Testis (tissue), 3 donors: ENCODE measurements around the gene MAML3. TPM values are rescaled to one million over a fixed set of nuclear protein-coding genes. Genes with fewer than 3 reads are reported as not detected.

Experiments
- DNase-seq: peaks from one replicate; pipeline ENCODE4 v3.0.0-alpha.2; 2019
- H3K27ac ChIP-seq, 2 donors: fragments of 200-600 bp; sonication (generic); one replicate each; pipeline ENCODE4 v1.5.1; 2019
- H3K27me3 ChIP-seq: fragments of 200-600 bp; sonication (generic); one replicate; pipeline ENCODE4 v1.5.1; 2019
- H3K36me3 ChIP-seq: fragments of 200-600 bp; sonication (generic); one replicate; pipeline ENCODE4 v1.5.1; 2017; ENCODE audit warnings: low read depth; ENCODE audit errors: missing control alignments
- H3K4me1 ChIP-seq: fragments of 200-600 bp; sonication (generic); one replicate; pipeline ENCODE4 v1.5.1; 2019
- H3K4me3 ChIP-seq, 2 donors: fragments of 200-600 bp; sonication (generic); one replicate each; pipeline ENCODE4 v1.5.1; 2017 to 2019
- H3K9me3 ChIP-seq: fragments of 200-600 bp; sonication (generic); one replicate; pipeline ENCODE4 v1.5.1; 2017
- POLR2A ChIP-seq: fragments of 450-650 bp; IDR thresholded peaks from one replicate; pipeline ENCODE4 v1.6.1; 2017; ENCODE audit warnings: antibody characterized with exemption, mild to moderate bottlenecking, moderate library complexity
- WGBS, 2 donors: methylation state at CpG; one replicate each; pipeline ENCODE4 v1.1.5; 2018; 5-methylcytosine and 5-hydroxymethylcytosine counted together
- intact Hi-C: fragments of 100-400 bp; cut with DNase I; formaldehyde crosslinking; loops from one replicate; pipeline ENCODE4 v1.15.1; 2023; ENCODE audit warnings: low total_unique reads
- polyA plus RNA-seq: library from polyadenylated mRNA; stranded (reverse); fragments of 350-450 nt; fragmentation: Illumina TruSeq; extraction: RNeasy Lipid Tissue Mini Kit (QIAGEN cat#74804); gene quantifications from one replicate; pipeline ENCODE4 v1.2.3, GENCODE V29; 2014; ENCODE audit warnings: low read depth, low replicate concordance; ENCODE audit not compliant: insufficient read depth
- total RNA-seq, 2 donors: library from RNA; depleted of rRNA; stranded (reverse); fragments of >200 nt; gene quantifications; one replicate each; pipeline ENCODE4 v1.2.3, GENCODE V29; 2016
- TF ChIP-seq, protein P1 (sequence below), 3 experiments: fragments of 450-650 bp in 2 of 3; fragments of 200-600 bp in 1 of 3; sonication (generic) in 1 of 3; IDR thresholded peaks; one replicate each; pipeline ENCODE4 v1.5.1; 2016 to 2019; ENCODE audit warnings: antibody characterized with exemption in 3 of 3, mild to moderate bottlenecking in 2 of 3, moderate library complexity in 1 of 3

MAML3 gene
- total and polyA plus RNA-seq, 3 donors from 2014 or later: 7.6 to 21.2 (median 18.8) TPM

DNA sequence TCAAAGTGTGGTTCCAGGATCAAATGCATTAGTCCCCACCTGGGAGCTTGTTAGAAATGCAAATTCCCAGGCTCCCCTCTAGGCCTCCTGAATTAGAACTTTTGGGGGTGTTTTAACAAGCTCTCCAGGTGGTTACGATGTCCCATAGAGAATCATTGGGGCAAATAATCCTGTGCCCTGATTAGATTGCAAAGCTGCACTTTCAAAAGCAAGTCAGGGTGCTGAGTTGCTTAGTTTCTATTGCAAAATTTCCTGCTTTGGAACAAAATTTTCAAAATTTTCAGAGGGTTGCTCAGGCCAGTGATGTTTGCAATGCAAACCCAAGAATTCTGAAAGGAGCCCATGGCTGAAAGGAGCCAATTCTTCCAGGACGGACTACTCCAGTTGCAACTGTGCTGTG is 417.3 kb downstream of the MAML3 start:
- 78 to 90% methylated on average over 2 of the region's 2 CpGs for WGBS, 2 donors
- no peaks in the 10 kb centered on the region for H3K27me3 ChIP-seq
- no peaks in the 10 kb centered on the region for H3K9me3 ChIP-seq
- no peak for DNase-seq
- peak overlapping the region in 1 of 2 donors; percentile 93 for H3K27ac ChIP-seq
- intact Hi-C loops: loop anchor here (5.0 to 10.0 kb wide), 3 partner anchors 72 to 588 kb away; partner anchors contain the start of genes MAML3 and MGST2
- TF ChIP-seq, protein P1, sequence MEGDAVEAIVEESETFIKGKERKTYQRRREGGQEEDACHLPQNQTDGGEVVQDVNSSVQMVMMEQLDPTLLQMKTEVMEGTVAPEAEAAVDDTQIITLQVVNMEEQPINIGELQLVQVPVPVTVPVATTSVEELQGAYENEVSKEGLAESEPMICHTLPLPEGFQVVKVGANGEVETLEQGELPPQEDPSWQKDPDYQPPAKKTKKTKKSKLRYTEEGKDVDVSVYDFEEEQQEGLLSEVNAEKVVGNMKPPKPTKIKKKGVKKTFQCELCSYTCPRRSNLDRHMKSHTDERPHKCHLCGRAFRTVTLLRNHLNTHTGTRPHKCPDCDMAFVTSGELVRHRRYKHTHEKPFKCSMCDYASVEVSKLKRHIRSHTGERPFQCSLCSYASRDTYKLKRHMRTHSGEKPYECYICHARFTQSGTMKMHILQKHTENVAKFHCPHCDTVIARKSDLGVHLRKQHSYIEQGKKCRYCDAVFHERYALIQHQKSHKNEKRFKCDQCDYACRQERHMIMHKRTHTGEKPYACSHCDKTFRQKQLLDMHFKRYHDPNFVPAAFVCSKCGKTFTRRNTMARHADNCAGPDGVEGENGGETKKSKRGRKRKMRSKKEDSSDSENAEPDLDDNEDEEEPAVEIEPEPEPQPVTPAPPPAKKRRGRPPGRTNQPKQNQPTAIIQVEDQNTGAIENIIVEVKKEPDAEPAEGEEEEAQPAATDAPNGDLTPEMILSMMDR (IDR thresholded peaks at IDR 0.05): no peak
- no peak for TF ChIP-seq POLR2A
- H3K36me3 ChIP-seq: no peaks in the 10 kb centered on the region
- no peak overlapping the region for H3K4me3 ChIP-seq
- peaks cover 56% of the 10 kb centered on the region for H3K4me1 ChIP-seq

DNA sequence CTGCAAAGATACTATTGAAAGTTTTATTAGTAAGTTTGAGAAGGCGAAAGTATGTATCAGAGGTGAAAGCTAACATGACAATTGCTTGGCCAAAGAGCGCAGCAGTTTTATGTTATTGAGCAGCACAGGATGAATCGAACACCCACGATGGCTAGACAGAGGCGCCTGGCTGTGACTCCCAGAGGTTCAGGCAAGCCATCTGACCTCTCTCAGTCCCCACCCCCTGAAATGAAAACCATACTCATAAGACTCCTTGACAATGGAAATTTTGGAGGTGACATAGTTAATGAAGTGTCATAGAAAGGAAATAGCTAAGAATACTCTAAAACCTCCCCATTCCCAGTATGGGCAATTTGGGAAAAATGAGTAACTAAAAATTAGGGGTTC is 417.7 kb downstream of the MAML3 start:
- no peaks in the 10 kb centered on the region for H3K9me3 ChIP-seq
- no peak overlapping the region for H3K4me3 ChIP-seq
- no peak for TF ChIP-seq POLR2A
- TF ChIP-seq, protein P1 (IDR thresholded peaks at IDR 0.05): no peak
- WGBS, 2 donors: 27 to 46% methylated on average over 5 of the region's 5 CpGs
- H3K36me3 ChIP-seq: no peaks in the 10 kb centered on the region
- intact Hi-C loops: loop anchor here (5.0 to 10.0 kb wide), 3 partner anchors 71 to 589 kb away; partner anchors contain the start of genes MAML3 and MGST2
- peak overlapping the region in 1 of 2 donors; percentile 93 for H3K27ac ChIP-seq
- no peak for DNase-seq
- H3K4me1 ChIP-seq: peaks cover 56% of the 10 kb centered on the region
- no peaks in the 10 kb centered on the region for H3K27me3 ChIP-seq

DNA sequence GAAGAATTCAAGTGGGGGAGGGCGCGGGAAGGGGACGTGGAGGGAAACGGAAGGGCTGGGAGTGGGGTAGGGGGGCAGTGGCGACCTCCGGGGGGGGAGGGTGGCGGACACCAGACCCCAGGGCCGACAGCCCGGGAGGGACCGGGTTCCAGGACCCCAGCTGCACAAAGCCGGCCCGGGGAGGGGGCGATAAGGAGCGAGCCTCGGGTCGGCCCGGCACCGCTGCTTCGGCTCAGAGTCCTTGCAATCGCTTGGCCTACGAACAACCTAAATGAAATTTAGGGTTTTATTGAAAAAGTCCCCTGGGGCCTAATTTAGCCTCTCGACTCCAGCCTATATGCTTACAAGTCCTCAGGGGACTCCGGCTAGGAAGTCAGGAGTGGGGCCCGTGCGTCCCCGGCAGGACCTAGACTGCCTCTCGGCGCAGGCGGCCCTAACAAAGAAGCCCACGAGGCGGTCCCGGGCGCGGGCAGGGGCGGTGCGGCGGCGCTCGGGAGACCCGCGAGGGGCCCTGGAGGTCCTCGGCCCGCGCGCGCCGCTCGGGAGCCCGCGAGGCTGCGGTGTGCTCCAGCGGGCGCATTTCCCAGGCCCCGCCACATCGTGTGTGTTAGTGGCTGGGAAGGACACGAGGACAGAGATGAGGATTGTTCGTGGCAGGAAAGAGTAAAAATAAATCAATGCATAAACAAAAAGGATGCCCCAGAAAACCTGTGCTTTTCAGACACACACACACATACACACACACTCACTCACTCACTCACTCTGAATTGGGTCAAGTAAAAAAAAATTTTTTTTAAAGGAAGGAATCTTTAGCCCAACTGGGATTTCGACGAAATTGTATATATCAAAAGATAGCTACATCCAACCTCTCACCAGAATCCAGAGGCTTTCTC is 418.4 kb downstream of the MAML3 start:
- TF ChIP-seq, protein P1 (IDR thresholded peaks at IDR 0.05): no peak
- TF ChIP-seq POLR2A: no peak
- Histone ChIP-seq H3K4me3 (peak overlapping the region; percentile 48 to 69), H3K36me3 (no peaks in the 10 kb centered on the region), H3K27me3 (no peaks in the 10 kb centered on the region), H3K4me1 (peaks cover 52% of the 10 kb centered on the region), H3K27ac (peak overlapping the region; percentile 83 to 93), H3K9me3 (no peaks in the 10 kb centered on the region)
- intact Hi-C loops: loop anchor here (5.0 to 10.0 kb wide), 3 partner anchors 71 to 589 kb away; partner anchors contain the start of genes MAML3 and MGST2
- WGBS, 2 donors: 1 to 2% methylated on average over 21 to 59 of the region's 59 CpGs
- peak; percentile 43 for DNase-seq

DNA sequence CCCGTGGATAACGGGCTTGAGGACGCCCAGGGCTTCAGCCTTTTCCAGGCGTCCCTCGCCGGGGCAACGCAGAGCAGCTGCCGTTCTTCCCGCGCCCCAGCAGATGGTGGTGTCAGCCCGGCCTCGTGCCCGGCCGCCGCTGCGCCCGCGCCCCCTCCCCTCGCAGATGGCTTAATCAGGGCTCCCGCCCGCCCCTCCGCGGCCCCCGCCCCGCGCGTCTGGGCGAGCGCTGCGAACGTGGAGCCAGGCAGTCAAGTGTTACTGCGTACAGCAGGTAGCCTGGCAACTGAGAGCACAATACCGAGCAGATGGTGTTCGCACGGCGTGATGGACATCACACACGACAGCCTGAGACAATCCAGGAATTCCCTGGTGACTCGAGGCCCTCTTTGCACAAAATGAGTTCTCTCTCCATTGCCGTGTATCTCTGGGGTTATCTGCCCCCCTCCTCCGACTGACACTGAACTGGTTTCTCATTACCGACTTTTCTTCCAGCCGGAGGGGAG is 419.1 kb downstream of the MAML3 start:
- no peaks in the 10 kb centered on the region for H3K9me3 ChIP-seq
- intact Hi-C loops: loop anchor here (5.0 to 10.0 kb wide), 4 partner anchors 70 to 590 kb away; partner anchors contain the start of genes MAML3 and MGST2
- no peaks in the 10 kb centered on the region for H3K27me3 ChIP-seq
- 0% methylated on average over 12 to 38 of the region's 42 CpGs for WGBS, 2 donors
- TF ChIP-seq, protein P1 (IDR thresholded peaks at IDR 0.05): peak; percentile 69 to 77 (median 74)
- TF ChIP-seq POLR2A: no peak
- peak; percentile 91 for DNase-seq
- H3K4me1 ChIP-seq: peaks cover 45% of the 10 kb centered on the region
- H3K36me3 ChIP-seq: no peaks in the 10 kb centered on the region
- H3K4me3 ChIP-seq: peak overlapping the region; percentile 48 to 69
- peak overlapping the region; percentile 83 to 93 for H3K27ac ChIP-seq
